PC-9 (cell line): Measurements from ENCODE around the gene TRAPPC3. TPM values are rescaled to one million over a fixed set of nuclear protein-coding genes. Genes with fewer than 3 reads are reported as not detected.

Experiments
- BruUV-seq: library from RNA; stranded (reverse); fragments of 400-500 nt; replicated peaks from 2 replicates; lab custom pipeline; 2021; lab: Mats Ljungman, UMichigan
- CTCF ChIA-PET: fragments of 300-600 bp; sonication (Branson Sonifier 250); formaldehyde crosslinking; loops from one replicate; lab custom pipeline; 2022; ENCODE audit warnings: antibody characterized with exemption; lab: Charles Lee
- POLR2A ChIA-PET: fragments of 300-600 bp; sonication (Branson Sonifier 250); formaldehyde crosslinking; loops from one replicate; lab custom pipeline; 2022; ENCODE audit warnings: antibody characterized with exemption; ENCODE audit not compliant: unreplicated experiment; lab: Charles Lee
- DNase-seq, 2 experiments: peaks; one replicate each; pipeline versions ENCODE4 v3.0.0 to v3.0.0-alpha.2; 2015 to 2022; ENCODE audit warnings: mixed read lengths in 1 of 2
- H2AFZ ChIP-seq: fragments of 200-600 bp; sonication (generic); 2 replicates; pipeline ENCODE4 v1.8.1; 2017; ENCODE audit warnings: antibody characterized with exemption
- H3F3A ChIP-seq: fragments of 200-600 bp; sonication (generic); 2 replicates; pipeline ENCODE4 v1.8.1; 2017; ENCODE audit warnings: antibody characterized with exemption, mild to moderate bottlenecking, low read depth; ENCODE audit not compliant: insufficient read depth
- H3K27ac ChIP-seq: fragments of 200-600 bp; sonication (generic); 2 replicates; pipeline ENCODE4 v1.6.1; 2016; ENCODE audit warnings: mixed run types
- H3K27me3 ChIP-seq: fragments of 200-600 bp; sonication (generic); 2 replicates; pipeline ENCODE4 v1.6.1; 2016; ENCODE audit warnings: low read depth, mixed run types; ENCODE audit not compliant: insufficient read depth
- H3K36me3 ChIP-seq: fragments of 200-600 bp; sonication (generic); 2 replicates; pipeline ENCODE4 v1.6.1; 2016; ENCODE audit warnings: low read depth, mixed run types
- H3K4me1 ChIP-seq: fragments of 200-600 bp; sonication (generic); replicated peaks from 2 replicates; pipeline ENCODE4 v1.6.1; 2016; ENCODE audit warnings: mixed run types; ENCODE audit not compliant: insufficient read depth
- H3K4me2 ChIP-seq: fragments of 200-600 bp; sonication (generic); 2 replicates; pipeline ENCODE4 v1.6.1; 2017; ENCODE audit warnings: mixed run types
- H3K4me3 ChIP-seq: fragments of 200-600 bp; sonication (generic); 2 replicates; pipeline ENCODE4 v1.6.1; 2016; ENCODE audit warnings: mixed run types
- H3K79me2 ChIP-seq: fragments of 200-600 bp; sonication (generic); 2 replicates; pipeline ENCODE4 v1.6.1; 2017; ENCODE audit warnings: low read depth, mixed run types
- H3K9me2 ChIP-seq: fragments of 200-600 bp; sonication (generic); 2 replicates; pipeline ENCODE4 v1.8.1; 2017; ENCODE audit warnings: mild to moderate bottlenecking; ENCODE audit not compliant: insufficient read depth
- H3K9me3 ChIP-seq: fragments of 200-600 bp; sonication (generic); 2 replicates; pipeline ENCODE4 v1.8.1; 2016; ENCODE audit warnings: low read depth; ENCODE audit not compliant: insufficient read depth
- H4K20me1 ChIP-seq: fragments of 200-600 bp; sonication (generic); 2 replicates; pipeline ENCODE4 v1.8.1; 2017; ENCODE audit not compliant: insufficient read depth
- EZH2 ChIP-seq: fragments of 200-600 bp; sonication (generic); IDR thresholded peaks from 2 replicates; pipeline ENCODE4 v1.8.0; 2017; ENCODE audit warnings: antibody characterized with exemption, low read depth
- intact Hi-C: fragments of 100-400 bp; cut with micrococcal nuclease; formaldehyde crosslinking; loops from one replicate; pipeline ENCODE4 v1.10.0; 2022; ENCODE audit not compliant: unreplicated experiment
- total RNA-seq: library from RNA; stranded (reverse); gene quantifications from 2 replicates; pipeline ENCODE4 v1.2.3, GENCODE V29; 2021
- TF ChIP-seq, protein P1 (sequence below): fragments of 200-600 bp; sonication (generic); conservative IDR thresholded peaks from 2 replicates; pipeline ENCODE4 v1.6.1; 2017; ENCODE audit warnings: mixed run types, antibody characterized with exemption, mild to moderate bottlenecking, moderate library complexity

Gene TRAPPC3
- total RNA-seq, 1 experiment from 2014 or later = 116 TPM

DNA sequence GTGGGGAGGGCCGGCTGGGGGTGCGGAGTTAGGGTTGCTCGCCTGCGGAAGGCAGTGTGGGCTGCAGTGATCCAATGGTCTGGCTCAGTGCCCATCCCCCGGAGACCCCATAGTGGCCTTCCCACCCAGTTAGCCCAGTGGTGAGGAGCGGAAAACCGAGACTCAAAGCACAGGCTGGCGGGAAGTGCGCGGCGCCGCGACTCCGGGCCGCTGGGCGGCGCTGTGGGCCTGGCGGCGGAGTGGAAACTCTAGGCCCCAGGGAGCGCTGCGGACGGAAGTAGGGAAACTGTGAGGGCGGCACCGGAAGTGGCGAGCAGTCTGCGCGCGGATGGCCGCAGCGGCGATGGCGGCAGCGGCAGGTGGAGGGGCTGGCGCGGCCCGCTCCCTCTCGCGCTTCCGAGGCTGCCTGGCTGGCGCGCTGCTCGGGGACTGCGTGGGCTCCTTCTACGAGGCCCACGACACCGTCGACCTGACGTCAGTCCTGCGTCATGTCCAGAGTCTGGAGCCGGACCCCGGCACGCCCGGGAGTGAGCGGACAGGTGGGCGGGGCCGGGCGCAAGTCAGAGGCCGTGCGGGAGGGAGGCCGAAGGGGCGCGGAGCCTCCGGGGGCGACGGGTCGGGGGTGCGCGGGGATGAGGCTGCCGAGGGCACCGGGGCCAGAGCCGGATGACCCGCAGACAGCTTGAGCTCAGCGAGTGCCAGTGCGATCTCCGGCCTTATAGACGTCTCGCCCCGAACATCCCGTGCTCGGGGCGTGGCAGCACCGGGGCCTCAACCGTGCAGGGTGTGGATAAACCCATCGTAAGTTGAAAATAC lies 60.5 kb downstream of the TRAPPC3 start, which contains the start of gene ADPRS:
Gene ADPRS, plus strand, starts transcription at position 316 of the 816 bp plus-strand sequence. Its CDS starts 13 bp downstream, at position 329.
- peak; percentile 74 to 89 for DNase-seq
- Histone ChIP-seq H3K79me2 (peaks cover 27% of the 10 kb centered on the region), H3K4me2 (peak within 1 kb of the TSS; percentile 90), H3K9me3 (no peaks in the 10 kb centered on the region), H3K27me3 (no peaks in the 10 kb centered on the region), H3K4me3 (peak within 1 kb of the TSS; percentile 97), H4K20me1 (peaks cover 9% of the 10 kb centered on the region), H3K9me2 (no peaks in the 10 kb centered on the region), H3F3A (peaks cover 6% of the 10 kb centered on the region; the same call in 1 of the 2 replicates), H3K36me3 (peaks cover 16% of the 10 kb centered on the region; the same call in 1 of the 2 replicates), H3K4me1 (peaks cover 6% of the 10 kb centered on the region), H3K27ac (peak within 1 kb of the TSS; percentile 57), H2AFZ (peak within 1 kb of the TSS; percentile 87)
- intact Hi-C loops = loop anchor here (1.0 kb wide), 2 partner anchors 157 to 205 kb away; partner anchors contain the start of genes AGO1 and AGO3
- TF ChIP-seq EZH2 = no peak
- TF ChIP-seq, protein P1, sequence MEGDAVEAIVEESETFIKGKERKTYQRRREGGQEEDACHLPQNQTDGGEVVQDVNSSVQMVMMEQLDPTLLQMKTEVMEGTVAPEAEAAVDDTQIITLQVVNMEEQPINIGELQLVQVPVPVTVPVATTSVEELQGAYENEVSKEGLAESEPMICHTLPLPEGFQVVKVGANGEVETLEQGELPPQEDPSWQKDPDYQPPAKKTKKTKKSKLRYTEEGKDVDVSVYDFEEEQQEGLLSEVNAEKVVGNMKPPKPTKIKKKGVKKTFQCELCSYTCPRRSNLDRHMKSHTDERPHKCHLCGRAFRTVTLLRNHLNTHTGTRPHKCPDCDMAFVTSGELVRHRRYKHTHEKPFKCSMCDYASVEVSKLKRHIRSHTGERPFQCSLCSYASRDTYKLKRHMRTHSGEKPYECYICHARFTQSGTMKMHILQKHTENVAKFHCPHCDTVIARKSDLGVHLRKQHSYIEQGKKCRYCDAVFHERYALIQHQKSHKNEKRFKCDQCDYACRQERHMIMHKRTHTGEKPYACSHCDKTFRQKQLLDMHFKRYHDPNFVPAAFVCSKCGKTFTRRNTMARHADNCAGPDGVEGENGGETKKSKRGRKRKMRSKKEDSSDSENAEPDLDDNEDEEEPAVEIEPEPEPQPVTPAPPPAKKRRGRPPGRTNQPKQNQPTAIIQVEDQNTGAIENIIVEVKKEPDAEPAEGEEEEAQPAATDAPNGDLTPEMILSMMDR = peak; percentile 93
- BruUV-seq = no TSS peak
- ChIA-PET POLR2A (no interaction called here), CTCF (no interaction called here)

DNA sequence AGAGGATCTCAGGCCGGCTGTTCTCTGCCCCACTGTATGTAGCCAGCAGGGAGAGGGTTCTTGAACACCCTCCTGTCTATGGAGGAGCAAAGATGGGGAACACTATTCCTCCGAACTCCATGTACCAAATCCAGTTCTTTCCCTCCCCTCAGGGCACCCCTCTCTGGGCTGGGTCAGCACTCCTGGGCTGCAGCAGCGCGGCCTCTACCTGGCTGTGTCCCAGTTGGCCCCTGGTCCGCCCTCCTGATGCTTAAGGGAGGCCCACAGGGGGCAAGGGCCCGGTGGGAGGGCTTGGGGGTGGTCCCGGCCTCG lies 61.1 kb downstream of the TRAPPC3 start:
- ChIA-PET POLR2A (no interaction called here), CTCF (no interaction called here)
- peak overlapping the region; percentile 87; the same call in 1 of the 2 replicates for H2AFZ ChIP-seq
- intact Hi-C loops = loop anchor here (1.0 kb wide), 2 partner anchors 157 to 205 kb away; partner anchors contain the start of genes AGO1 and AGO3
- peaks cover 27% of the 10 kb centered on the region for H3K79me2 ChIP-seq
- DNase-seq = no peak
- peaks cover 6% of the 10 kb centered on the region; the same call in 1 of the 2 replicates for H3F3A ChIP-seq
- H4K20me1 ChIP-seq = peaks cover 9% of the 10 kb centered on the region; the same call in 1 of the 2 replicates
- H3K4me2 ChIP-seq = peak overlapping the region; percentile 83
- H3K4me1 ChIP-seq = peaks cover 6% of the 10 kb centered on the region
- no peaks in the 10 kb centered on the region for H3K27me3 ChIP-seq
- H3K9me3 ChIP-seq = no peaks in the 10 kb centered on the region
- H3K4me3 ChIP-seq = peak overlapping the region; percentile 97; the same call in 1 of the 2 replicates
- no peak overlapping the region for H3K27ac ChIP-seq
- H3K36me3 ChIP-seq = peaks cover 11% of the 10 kb centered on the region; the same call in 1 of the 2 replicates
- TF ChIP-seq, protein P1 = no peak
- no peak for TF ChIP-seq EZH2
- BruUV-seq = no TSS peak
- no peaks in the 10 kb centered on the region for H3K9me2 ChIP-seq

- intact Hi-C loops = loop anchor here (1.0 kb wide), 2 partner anchors 156 to 204 kb away; partner anchors contain the start of genes AGO1 and AGO3
- Histone ChIP-seq H3K9me3 (no peaks in the 10 kb centered on the region), H3K4me2 (no peak overlapping the region), H3K79me2 (peaks cover 27% of the 10 kb centered on the region), H3K4me1 (peaks cover 6% of the 10 kb centered on the region), H3K4me3 (no peak overlapping the region), H3K27ac (no peak overlapping the region), H4K20me1 (peaks cover 9% of the 10 kb centered on the region; the same call in 1 of the 2 replicates), H3K9me2 (no peaks in the 10 kb centered on the region), H3K36me3 (peaks cover 3% of the 10 kb centered on the region; the same call in 1 of the 2 replicates), H3F3A (no peaks in the 10 kb centered on the region; the same call in 1 of the 2 replicates), H2AFZ (no peak overlapping the region), H3K27me3 (no peaks in the 10 kb centered on the region)
- no peak for DNase-seq
- POLR2A ChIA-PET = interaction anchor here (0.6 kb wide), 1 partner anchor 190 kb away, joined by 9 read pairs; no protein-coding TSS in a partner anchor
- CTCF ChIA-PET = no interaction called here
- no TSS peak for BruUV-seq
- no peak for TF ChIP-seq EZH2
- TF ChIP-seq, protein P1 = no peak
These were observed 61.8 kb downstream of the TRAPPC3 start for GRCh38 chr1:36087233-36088123.
